Peyer's patch (tissue), 4 donors: ENCODE data around the gene KREMEN1. TPM values are rescaled to one million over a fixed set of nuclear protein-coding genes. Genes with fewer than 3 reads are reported as not detected.

Experiments
- DNase-seq, 3 donors: peaks; one replicate each; pipeline ENCODE4 v3.0.0-alpha.2; 2017 to 2019
- H3K27ac ChIP-seq, 4 donors: fragments of 200-600 bp; sonication (generic); one replicate each; pipeline ENCODE4 v1.5.1; 2016 to 2019
- H3K27me3 ChIP-seq, 2 donors: fragments of 200-600 bp; sonication (generic); one replicate each; pipeline ENCODE4 v1.5.1; 2019
- H3K36me3 ChIP-seq, 3 donors: fragments of 200-600 bp; sonication (generic); one replicate each; pipeline ENCODE4 v1.5.1; 2016 to 2019
- H3K4me1 ChIP-seq, 4 donors: fragments of 200-600 bp; sonication (generic); one replicate each; pipeline ENCODE4 v1.5.1; 2016 to 2019
- H3K4me3 ChIP-seq, 4 donors: fragments of 200-600 bp; sonication (generic); 1 replicate in 3 of 4; 2 replicates in 1 of 4; pipeline ENCODE4 v1.5.1; 2016 to 2019; ENCODE audit warnings: mild to moderate bottlenecking in 1 of 4
- H3K9me3 ChIP-seq, 4 donors: fragments of 200-600 bp; sonication (generic); one replicate each; pipeline ENCODE4 v1.5.1; 2016 to 2019; ENCODE audit warnings: mild to moderate bottlenecking in 1 of 4
- POLR2A ChIP-seq, 2 donors: fragments of 450-650 bp; IDR thresholded peaks; one replicate each; pipeline ENCODE4 v1.5.1; 2017; ENCODE audit warnings: antibody characterized with exemption in 2 of 2, mild to moderate bottlenecking in 2 of 2, moderate library complexity in 2 of 2
- total RNA-seq, 4 donors: library from RNA; depleted of rRNA; stranded (reverse); fragments of >200 nt; gene quantifications; one replicate each; pipeline ENCODE4 v1.1.0, GENCODE V29; 2016
- TF ChIP-seq, protein P1 (sequence below), 6 experiments: fragments of 450-650 bp in 4 of 6; fragments of 200-600 bp in 2 of 6; sonication (generic) in 1 of 6; IDR thresholded peaks; one replicate each; pipeline ENCODE4 v1.5.1; 2017 to 2019; ENCODE audit warnings: antibody characterized with exemption in 6 of 6, mild to moderate bottlenecking in 3 of 6, moderate library complexity in 1 of 6

The KREMEN1 gene
- total RNA-seq, 4 donors from 2014 or later, result 8.2 to 32.2 (median 16.1) TPM

DNA sequence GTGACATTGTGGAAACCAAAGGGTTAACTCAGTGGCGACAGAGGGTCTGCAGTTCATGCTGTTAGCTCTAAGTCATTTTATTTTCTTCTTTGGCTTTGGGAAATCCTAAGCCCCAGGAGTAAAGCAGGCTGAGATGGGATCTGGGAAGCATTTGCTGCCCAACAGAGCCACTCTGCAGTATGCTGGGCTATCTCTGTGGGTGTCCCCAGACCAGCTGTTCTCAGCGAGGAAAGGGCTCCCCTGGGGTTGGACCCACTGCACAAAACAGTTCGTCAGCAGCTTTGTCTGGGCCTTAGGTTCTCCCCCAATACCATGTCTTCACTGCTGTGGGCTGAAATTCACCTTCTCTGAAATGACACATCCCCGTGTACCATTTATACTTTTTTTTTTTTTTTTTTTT lies 34.0 kb downstream of the KREMEN1 start:
- Histone ChIP-seq H3K27ac (no peak overlapping the region), H3K4me1 (no peaks in the 10 kb centered on the region), H3K9me3 (no peaks in the 10 kb centered on the region), H3K27me3 (no peaks in the 10 kb centered on the region), H3K36me3 (no peaks in the 10 kb centered on the region), H3K4me3 (no peak overlapping the region)
- no peak for TF ChIP-seq POLR2A (IDR thresholded peaks at IDR 0.05)
- TF ChIP-seq, protein P1, sequence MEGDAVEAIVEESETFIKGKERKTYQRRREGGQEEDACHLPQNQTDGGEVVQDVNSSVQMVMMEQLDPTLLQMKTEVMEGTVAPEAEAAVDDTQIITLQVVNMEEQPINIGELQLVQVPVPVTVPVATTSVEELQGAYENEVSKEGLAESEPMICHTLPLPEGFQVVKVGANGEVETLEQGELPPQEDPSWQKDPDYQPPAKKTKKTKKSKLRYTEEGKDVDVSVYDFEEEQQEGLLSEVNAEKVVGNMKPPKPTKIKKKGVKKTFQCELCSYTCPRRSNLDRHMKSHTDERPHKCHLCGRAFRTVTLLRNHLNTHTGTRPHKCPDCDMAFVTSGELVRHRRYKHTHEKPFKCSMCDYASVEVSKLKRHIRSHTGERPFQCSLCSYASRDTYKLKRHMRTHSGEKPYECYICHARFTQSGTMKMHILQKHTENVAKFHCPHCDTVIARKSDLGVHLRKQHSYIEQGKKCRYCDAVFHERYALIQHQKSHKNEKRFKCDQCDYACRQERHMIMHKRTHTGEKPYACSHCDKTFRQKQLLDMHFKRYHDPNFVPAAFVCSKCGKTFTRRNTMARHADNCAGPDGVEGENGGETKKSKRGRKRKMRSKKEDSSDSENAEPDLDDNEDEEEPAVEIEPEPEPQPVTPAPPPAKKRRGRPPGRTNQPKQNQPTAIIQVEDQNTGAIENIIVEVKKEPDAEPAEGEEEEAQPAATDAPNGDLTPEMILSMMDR (IDR thresholded peaks at IDR 0.05), result no peak
- no peak for DNase-seq

DNA sequence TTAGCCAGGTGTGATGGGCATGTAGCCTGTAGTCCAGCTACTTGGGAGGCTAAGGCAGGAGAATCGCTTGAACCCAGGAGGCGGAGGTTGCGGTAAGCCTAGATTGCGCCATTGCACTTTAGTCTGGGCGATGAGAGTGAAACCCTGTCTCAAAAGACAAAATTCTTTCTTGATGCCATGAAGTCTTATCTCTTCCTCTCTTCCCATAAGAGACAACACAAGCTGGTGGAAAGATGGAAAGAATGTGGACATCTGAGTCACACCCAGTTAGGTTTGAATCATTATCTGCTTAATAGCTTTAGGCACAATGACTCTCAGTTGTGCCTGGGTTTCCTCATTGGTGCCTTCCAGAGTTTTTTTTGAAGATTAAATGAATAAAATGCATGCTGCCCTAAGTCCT lies 35.3 kb downstream of the KREMEN1 start:
- no peak for TF ChIP-seq POLR2A (IDR thresholded peaks at IDR 0.05)
- TF ChIP-seq, protein P1 (IDR thresholded peaks at IDR 0.05), result no peak
- no peak for DNase-seq
- Histone ChIP-seq H3K36me3 (no peaks in the 10 kb centered on the region), H3K27me3 (no peaks in the 10 kb centered on the region), H3K4me3 (no peak overlapping the region), H3K9me3 (no peaks in the 10 kb centered on the region), H3K4me1 (no peaks in the 10 kb centered on the region), H3K27ac (no peak overlapping the region)

DNA sequence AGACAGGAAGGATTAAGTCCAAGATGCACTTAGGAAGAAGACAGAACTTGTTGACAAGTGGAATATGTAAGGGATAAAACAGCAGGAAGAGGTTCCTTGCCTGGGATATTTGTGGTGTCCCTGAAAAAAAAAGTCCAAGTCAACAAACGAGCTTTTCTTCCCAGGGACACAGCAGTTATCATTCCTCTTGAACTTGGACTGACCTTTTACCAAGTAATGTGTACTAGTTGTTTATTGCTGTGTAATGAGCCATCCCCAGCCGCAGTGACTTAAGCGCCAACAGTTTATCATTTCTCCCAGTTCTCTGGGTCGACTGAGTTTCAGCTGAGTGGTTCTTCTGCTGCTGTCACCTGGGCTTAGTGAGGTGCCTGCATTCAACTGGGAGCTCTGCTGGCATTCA lies 37.0 kb downstream of the KREMEN1 start:
- Histone ChIP-seq H3K27me3 (no peaks in the 10 kb centered on the region), H3K36me3 (no peaks in the 10 kb centered on the region), H3K9me3 (no peaks in the 10 kb centered on the region), H3K4me3 (no peak overlapping the region), H3K27ac (peak overlapping the region in 2 of 4 donors; percentile 3 to 38), H3K4me1 (no peaks in the 10 kb centered on the region)
- no peak for TF ChIP-seq POLR2A (IDR thresholded peaks at IDR 0.05)
- TF ChIP-seq, protein P1 (IDR thresholded peaks at IDR 0.05), result no peak
- peak in 1 of 3 donors; percentile 52 for DNase-seq

DNA sequence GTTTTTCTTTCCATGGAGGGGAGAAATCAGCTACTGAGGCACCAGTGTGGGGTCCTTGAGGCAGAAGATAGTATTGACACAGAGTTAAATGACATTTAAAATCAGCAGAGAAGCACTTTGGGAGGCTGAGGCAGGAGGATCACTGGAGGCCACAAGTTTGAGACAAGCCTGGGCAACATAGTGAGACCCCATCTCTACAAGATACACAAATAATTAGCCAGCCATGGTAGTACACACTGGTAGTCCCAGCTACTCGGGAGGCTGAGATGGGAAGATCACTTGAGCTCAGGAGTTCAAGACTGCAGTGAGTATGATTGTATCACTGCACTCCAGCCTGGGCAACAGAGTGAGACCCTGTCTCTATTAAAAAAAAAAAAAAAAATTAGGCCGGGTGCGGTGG lies 38.1 kb downstream of the KREMEN1 start:
- H3K27ac ChIP-seq, result no peak overlapping the region
- no peaks in the 10 kb centered on the region for H3K9me3 ChIP-seq
- DNase-seq, result no peak
- H3K27me3 ChIP-seq, result no peaks in the 10 kb centered on the region
- no peak overlapping the region for H3K4me3 ChIP-seq
- no peaks in the 10 kb centered on the region for H3K36me3 ChIP-seq
- no peaks in the 10 kb centered on the region for H3K4me1 ChIP-seq
- TF ChIP-seq, protein P1 (IDR thresholded peaks at IDR 0.05), result no peak
- no peak for TF ChIP-seq POLR2A (IDR thresholded peaks at IDR 0.05)

DNA sequence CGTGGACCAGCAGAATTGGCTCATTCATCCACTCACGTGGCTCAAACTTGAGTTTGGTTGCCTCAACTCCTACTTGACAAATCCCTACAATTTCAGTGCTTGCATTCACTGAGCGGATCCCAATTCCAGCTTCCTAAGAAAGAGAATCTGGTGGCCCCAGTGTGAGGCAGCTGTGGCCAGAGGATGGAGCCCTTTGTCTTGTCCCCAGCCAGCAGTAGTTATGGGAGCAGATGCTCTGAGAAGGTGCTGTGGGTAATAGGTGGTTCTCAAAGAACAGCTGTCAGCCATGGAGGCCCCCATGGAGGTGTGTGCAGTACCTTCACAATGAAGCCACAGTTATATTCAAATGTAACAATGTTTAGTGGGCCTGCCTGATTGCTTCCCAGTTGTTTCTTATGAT lies 39.3 kb downstream of the KREMEN1 start:
- H3K9me3 ChIP-seq, result no peaks in the 10 kb centered on the region
- H3K4me3 ChIP-seq, result no peak overlapping the region

More for the DNA sequence above, 39.3 kb downstream of the KREMEN1 start:
- Histone ChIP-seq H3K36me3 (no peaks in the 10 kb centered on the region), H3K27ac (no peak overlapping the region), H3K27me3 (no peaks in the 10 kb centered on the region), H3K4me1 (no peaks in the 10 kb centered on the region)
- TF ChIP-seq, protein P1 (IDR thresholded peaks at IDR 0.05), result no peak
- no peak for TF ChIP-seq POLR2A (IDR thresholded peaks at IDR 0.05)
- DNase-seq, result no peak
